Omental fat pad (tissue), 4 donors: ENCODE results near the gene SUPT7L. TPM values are rescaled to one million over a fixed set of nuclear protein-coding genes. Genes with fewer than 3 reads are reported as not detected.
"Not testable (repeated sequence)": the region's sequence is repeated elsewhere in the genome, so short reads cannot be mapped to it uniquely, and the experiment has no call there.

ENCODE experiments used
- ATAC-seq: fragments of 150-250 bp; one replicate; pipeline ENCODE4 v1.9.1; 2016; ENCODE audit warnings: mild to moderate bottlenecking, moderate library complexity; ENCODE audit not compliant: low FRiP score
- DNase-seq: peaks from one replicate; pipeline ENCODE4 v3.0.0-alpha.2; 2019; ENCODE audit warnings: low spot score
- total RNA-seq, 4 donors: library from RNA; depleted of rRNA; stranded (reverse); fragments of >200 nt; gene quantifications; one replicate each; pipeline ENCODE4 v1.1.0, GENCODE V29; 2016
- TF ChIP-seq, protein P1 (sequence below), 3 donors: fragments of 450-650 bp; IDR thresholded peaks; one replicate each; pipeline ENCODE4 v1.5.1; 2016 to 2017; ENCODE audit warnings: antibody characterized with exemption in 3 of 3, mild to moderate bottlenecking in 3 of 3, moderate library complexity in 2 of 3

SUPT7L gene
- total RNA-seq, 4 donors from 2014 or later, result 24.9 to 32.9 (median 28.0) TPM

DNA sequence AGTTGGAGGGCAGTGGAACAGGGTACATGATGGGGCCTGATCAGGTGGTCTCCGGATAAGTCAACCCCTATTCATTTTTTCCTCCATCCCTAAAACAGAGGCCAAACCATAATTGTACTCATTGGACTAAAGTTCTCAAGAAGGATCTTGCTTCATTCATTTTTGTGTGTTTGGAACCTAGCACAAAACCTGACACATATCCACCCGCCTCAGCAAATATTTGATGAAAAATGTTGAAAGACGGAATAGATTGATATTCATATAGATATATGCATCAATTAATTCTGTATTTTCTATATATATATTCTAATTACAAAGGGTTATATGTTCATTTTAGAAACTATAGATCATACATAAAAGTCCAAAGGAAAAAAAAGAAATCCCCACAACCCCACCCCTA, 22.2 kb upstream of the SUPT7L start:
- DNase-seq, result no peak
- TF ChIP-seq, protein P1, sequence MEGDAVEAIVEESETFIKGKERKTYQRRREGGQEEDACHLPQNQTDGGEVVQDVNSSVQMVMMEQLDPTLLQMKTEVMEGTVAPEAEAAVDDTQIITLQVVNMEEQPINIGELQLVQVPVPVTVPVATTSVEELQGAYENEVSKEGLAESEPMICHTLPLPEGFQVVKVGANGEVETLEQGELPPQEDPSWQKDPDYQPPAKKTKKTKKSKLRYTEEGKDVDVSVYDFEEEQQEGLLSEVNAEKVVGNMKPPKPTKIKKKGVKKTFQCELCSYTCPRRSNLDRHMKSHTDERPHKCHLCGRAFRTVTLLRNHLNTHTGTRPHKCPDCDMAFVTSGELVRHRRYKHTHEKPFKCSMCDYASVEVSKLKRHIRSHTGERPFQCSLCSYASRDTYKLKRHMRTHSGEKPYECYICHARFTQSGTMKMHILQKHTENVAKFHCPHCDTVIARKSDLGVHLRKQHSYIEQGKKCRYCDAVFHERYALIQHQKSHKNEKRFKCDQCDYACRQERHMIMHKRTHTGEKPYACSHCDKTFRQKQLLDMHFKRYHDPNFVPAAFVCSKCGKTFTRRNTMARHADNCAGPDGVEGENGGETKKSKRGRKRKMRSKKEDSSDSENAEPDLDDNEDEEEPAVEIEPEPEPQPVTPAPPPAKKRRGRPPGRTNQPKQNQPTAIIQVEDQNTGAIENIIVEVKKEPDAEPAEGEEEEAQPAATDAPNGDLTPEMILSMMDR (IDR thresholded peaks at IDR 0.05), result no peak
- no peak for ATAC-seq

DNA sequence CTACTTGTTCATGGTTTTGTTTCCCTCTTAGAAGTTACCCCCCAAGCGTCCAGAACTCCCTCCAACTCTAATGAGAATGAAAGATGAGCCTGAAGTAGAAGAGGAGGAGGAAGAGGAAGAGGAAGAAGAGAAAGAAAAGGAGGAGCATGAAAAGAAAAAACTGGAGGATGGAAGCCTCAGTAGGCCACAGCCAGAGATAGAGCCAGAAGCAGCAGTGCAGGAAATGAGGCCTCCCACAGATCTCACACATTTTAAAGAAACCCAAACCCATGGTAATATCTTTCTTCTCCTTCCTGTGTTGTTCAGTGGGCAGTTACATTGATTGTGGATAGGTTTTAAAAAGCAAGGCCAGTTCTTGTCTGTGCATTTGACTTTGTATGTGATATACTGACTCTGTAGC, 21.6 kb upstream of the SUPT7L start:
- not testable (repeated sequence) for ATAC-seq, DNase-seq

DNA sequence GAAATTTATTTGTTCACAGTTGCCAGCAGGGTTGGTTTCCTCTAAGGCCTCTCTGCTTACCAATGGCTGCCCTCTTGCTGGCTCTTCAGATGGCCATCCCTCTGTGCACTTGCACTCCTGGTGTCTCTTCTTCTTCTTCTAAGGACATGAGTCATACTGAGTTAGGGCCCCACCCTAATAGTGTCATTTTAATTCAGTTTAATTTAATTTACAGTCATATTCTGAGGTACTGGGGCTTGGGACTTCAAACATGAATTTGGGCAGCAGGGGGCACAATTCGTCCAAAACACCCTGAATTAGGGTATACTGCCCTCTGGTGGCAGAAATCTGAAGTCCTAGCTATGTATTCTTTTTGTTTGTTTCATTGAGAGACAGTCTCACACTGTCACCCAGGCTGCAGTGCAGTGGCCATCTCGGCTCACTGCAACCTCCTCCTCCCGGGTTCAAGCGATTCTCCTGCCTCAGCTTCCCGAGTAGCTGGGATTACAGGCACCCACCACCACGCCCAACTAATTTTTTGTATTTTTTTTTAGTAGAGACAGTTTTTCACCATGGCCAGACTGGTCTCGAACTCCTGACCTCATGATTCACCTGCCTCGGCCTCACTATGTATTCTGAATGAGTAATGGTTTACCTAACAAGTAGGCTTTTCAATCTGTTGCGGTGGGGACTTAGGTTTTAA, 20.1 kb upstream of the SUPT7L start:
- TF ChIP-seq, protein P1 (IDR thresholded peaks at IDR 0.05), result peak in 2 of 3 donors; percentile 65 to 88
- DNase-seq, result peak; percentile 93
- ATAC-seq, result peak; percentile 56

DNA sequence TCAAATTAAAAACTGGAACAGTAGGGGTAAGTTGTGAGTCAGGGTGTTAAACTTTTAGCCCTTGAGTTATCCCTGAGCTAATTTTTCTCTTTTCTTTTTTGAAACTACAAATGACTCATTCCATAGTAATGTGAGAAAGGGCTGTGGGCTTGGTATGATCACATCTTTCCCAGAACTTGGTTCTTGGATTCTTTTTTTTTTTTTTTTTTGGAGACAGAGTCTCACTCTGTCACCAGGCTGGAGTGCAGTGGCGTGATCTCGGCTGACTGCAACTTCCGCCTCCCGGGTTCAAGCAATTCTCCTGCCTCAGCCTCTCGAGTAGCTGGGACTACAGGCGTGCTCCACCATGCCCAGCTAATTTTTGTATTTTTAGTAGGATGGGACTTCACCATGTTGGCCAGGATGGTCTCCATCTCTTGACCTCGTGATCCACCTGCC, 18.9 kb upstream of the SUPT7L start:
- DNase-seq, result not testable (repeated sequence)
- peak; percentile 78 for ATAC-seq

DNA sequence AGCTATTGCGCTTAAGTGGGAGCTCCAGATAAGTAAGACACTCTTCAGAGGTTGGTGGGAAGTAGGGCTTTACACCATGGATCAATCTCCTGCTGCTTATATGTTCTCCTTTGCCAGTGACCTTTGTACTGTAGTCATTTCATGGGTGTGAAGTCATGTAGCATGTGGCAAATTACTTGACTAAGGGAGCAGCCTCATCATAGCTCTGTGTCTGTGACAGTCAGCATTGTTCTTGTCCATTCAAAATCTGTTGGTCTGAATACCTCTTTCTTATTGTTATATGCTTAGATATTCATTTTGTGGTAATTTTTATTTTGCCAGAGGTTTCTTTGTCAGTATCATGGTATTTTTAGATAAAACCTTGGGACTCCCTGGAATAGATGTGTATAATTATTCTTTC, 18.4 kb upstream of the SUPT7L start:
- TF ChIP-seq, protein P1 (IDR thresholded peaks at IDR 0.05), result no peak
- DNase-seq (no peak), ATAC-seq (peak; percentile 64)

DNA sequence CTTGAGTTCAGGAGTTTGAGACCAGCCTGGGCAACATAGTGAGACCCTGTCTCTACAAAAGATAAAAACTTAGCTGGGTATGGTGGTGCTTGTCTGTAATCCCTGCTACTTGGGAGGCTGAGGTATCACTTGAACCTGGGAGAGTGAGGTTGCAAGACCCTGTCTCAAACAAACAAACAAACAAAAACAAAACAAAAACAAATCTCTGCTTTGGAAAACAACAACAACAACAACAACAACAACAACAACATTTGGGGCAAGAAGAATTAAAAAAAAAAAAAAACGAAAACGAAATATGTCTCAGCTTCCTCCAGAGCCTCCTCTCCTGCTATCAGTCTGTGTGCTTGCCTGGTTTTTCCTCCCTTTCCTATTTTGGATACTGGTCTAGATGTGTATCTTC, 17.2 kb upstream of the SUPT7L start:
- TF ChIP-seq, protein P1 (IDR thresholded peaks at IDR 0.05), result no peak
- ATAC-seq (no peak), DNase-seq (no peak)

DNA sequence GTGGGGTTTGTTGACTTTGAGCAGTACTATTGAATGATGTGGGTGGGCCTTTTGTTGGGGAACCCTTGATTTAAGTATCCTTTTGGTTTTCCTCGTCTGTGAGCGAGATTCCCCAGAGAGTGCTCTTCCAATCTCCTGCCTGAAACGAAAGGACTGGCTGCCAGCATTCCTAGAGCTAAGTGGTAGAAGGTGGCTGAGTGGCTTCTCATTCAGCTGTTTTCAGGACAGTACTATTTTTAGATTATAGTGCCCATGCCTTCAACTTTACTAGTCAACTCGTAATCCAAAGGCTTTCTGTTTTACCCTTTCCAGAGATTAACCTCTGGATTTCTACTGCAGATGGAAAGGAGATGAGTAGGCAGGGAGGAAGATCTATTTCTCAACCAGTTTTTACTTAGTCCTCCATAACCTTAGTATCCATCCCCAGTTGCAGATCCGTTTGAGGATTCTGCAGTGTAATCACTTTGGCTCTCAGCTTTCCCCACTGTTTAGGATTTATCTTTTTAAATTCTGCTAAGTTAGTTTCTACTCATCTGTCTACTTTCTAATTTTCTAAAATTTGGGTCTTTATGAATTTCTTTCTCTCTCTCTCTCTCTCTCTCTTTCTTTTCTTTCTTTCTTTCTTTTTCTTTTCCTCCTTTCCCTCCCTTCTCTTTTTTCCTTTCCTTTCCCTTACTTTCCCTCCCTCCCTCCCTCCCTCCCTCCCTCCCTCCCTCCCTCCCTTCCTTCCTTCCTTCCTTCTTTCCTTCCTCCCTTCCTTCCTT, 9.5 kb upstream of the SUPT7L start:
- DNase-seq, result no peak
- TF ChIP-seq, protein P1 (IDR thresholded peaks at IDR 0.05), result no peak
- no peak for ATAC-seq

DNA sequence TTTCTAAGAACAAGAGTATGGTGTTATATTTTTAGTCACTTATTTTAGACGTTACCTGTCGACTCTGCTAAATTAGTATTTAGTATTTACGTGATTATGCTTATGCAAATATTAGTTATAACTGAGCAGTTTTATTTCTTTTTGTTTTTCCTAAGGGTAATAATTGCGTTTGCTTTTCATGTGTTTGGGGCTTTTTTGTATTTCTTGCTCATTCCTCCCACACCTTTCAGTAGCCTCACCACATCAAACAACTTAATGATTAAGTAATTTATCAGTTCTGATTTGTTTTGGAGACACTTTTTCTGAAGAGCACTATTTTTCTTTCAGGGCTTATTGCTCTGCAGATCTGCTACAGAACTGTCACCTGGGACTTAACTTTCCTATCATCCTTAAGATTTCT, 7.8 kb upstream of the SUPT7L start:
- TF ChIP-seq, protein P1 (IDR thresholded peaks at IDR 0.05), result no peak

More for the DNA sequence above, 7.8 kb upstream of the SUPT7L start:
- ATAC-seq, result no peak
- no peak for DNase-seq
